Smooth muscle cell (in vitro differentiated cells): ENCODE data around the gene NSD2. TPM values are rescaled to one million over a fixed set of nuclear protein-coding genes. Genes with fewer than 3 reads are reported as not detected.

ENCODE experiments used
- DNase-seq: peaks from one replicate; lab custom pipeline; 2025; ENCODE audit not compliant: unreplicated experiment; lab: John Stamatoyannopoulos, UW
- H2AFZ ChIP-seq: fragments of 200-600 bp; sonication (generic); 2 replicates; pipeline ENCODE4 v1.6.0; 2016; ENCODE audit warnings: antibody characterized with exemption, low read depth, mild to moderate bottlenecking
- H3F3A ChIP-seq: fragments of 200-600 bp; sonication (generic); 2 replicates; pipeline ENCODE4 v1.6.0; 2017; ENCODE audit warnings: antibody characterized with exemption, low read depth
- H3K27ac ChIP-seq: fragments of 200-600 bp; sonication (generic); 2 replicates; pipeline ENCODE4 v1.5.1; 2016; ENCODE audit warnings: low read depth, mild to moderate bottlenecking
- H3K27me3 ChIP-seq: fragments of 200-600 bp; sonication (generic); 2 replicates; pipeline ENCODE4 v1.6.1; 2016; ENCODE audit warnings: low read depth, mild to moderate bottlenecking
- H3K36me3 ChIP-seq: fragments of 200-600 bp; sonication (generic); 2 replicates; pipeline ENCODE4 v1.5.1; 2016; ENCODE audit warnings: low read depth
- H3K4me1 ChIP-seq: fragments of 200-600 bp; sonication (generic); 2 replicates; pipeline ENCODE4 v1.5.1; 2016; ENCODE audit warnings: low read depth
- H3K4me2 ChIP-seq: fragments of 200-600 bp; sonication (generic); 2 replicates; pipeline ENCODE4 v1.6.0; 2016; ENCODE audit warnings: mild to moderate bottlenecking
- H3K4me3 ChIP-seq: fragments of 200-600 bp; sonication (generic); 2 replicates; pipeline ENCODE4 v1.5.1; 2016; ENCODE audit warnings: mild to moderate bottlenecking
- H3K79me2 ChIP-seq: fragments of 200-600 bp; sonication (generic); 2 replicates; pipeline ENCODE4 v1.6.0; 2016; ENCODE audit warnings: low read depth, mild to moderate bottlenecking
- H3K9ac ChIP-seq: fragments of 200-600 bp; sonication (generic); 2 replicates; pipeline ENCODE4 v1.6.0; 2016; ENCODE audit warnings: low read depth
- H3K9me3 ChIP-seq: fragments of 200-600 bp; sonication (generic); replicated peaks from 2 replicates; pipeline ENCODE4 v1.5.1; 2016; ENCODE audit warnings: low read depth
- H4K20me1 ChIP-seq: fragments of 200-600 bp; sonication (generic); 2 replicates; pipeline ENCODE4 v1.6.0; 2016; ENCODE audit warnings: low read depth
- CTCF ChIP-seq: fragments of 200-600 bp; sonication (generic); IDR thresholded peaks from 2 replicates; pipeline ENCODE4 v1.5.1; 2017; ENCODE audit warnings: borderline replicate concordance, mild to moderate bottlenecking, antibody characterized with exemption; ENCODE audit not compliant: insufficient read depth, poor library complexity, severe bottlenecking
- WGBS: methylation state at CpG from one replicate; pipeline ENCODE4 v1.1.7; 2016; ENCODE audit warnings: low lambda C conversion rate; 5-methylcytosine and 5-hydroxymethylcytosine counted together
- polyA plus RNA-seq: library from polyadenylated mRNA; unstranded; fragments of >200 nt; fragmentation: Nextera tagmentation; extraction: Ambion mirVana; gene quantifications from 2 replicates; pipeline ENCODE4 v1.2.1, GENCODE V29; 2016
- total RNA-seq: library from RNA; depleted of rRNA; stranded (reverse); fragments of >200 nt; gene quantifications from 2 replicates; pipeline ENCODE4 v1.2.3, GENCODE V29; 2014

Gene NSD2
- total and polyA plus RNA-seq, 2 experiments from 2014 or later, result 13.0 to 15.0 TPM

- Histone ChIP-seq H3K9me3 (no peaks in the 10 kb centered on the region), H4K20me1 (no peaks in the 10 kb centered on the region), H2AFZ (no peak overlapping the region), H3K79me2 (no peaks in the 10 kb centered on the region), H3K27ac (no peak overlapping the region), H3K27me3 (no peaks in the 10 kb centered on the region), H3K4me3 (no peak overlapping the region), H3K9ac (no peak overlapping the region), H3K36me3 (no peaks in the 10 kb centered on the region), H3K4me1 (no peaks in the 10 kb centered on the region), H3K4me2 (no peak overlapping the region), H3F3A (no peaks in the 10 kb centered on the region)
- TF ChIP-seq CTCF, result no peak
- DNase-seq, result no peak
- whole genome bisulfite sequencing, result 96% methylated on average over 13 of the region's 13 CpGs
These were observed 107.0 kb downstream of the NSD2 start for GRCh38 chr4:1978226-1978625.

GRCh38 chr4:1978741-1979476 is 107.7 kb downstream of the NSD2 start:
- WGBS, result 97% methylated on average over 44 of the region's 45 CpGs
- Histone ChIP-seq H2AFZ (no peak overlapping the region), H3K27ac (no peak overlapping the region), H3K9ac (no peak overlapping the region), H3K9me3 (no peaks in the 10 kb centered on the region), H3K27me3 (no peaks in the 10 kb centered on the region), H3K4me3 (no peak overlapping the region), H3K36me3 (no peaks in the 10 kb centered on the region), H3K4me2 (no peak overlapping the region), H4K20me1 (no peaks in the 10 kb centered on the region), H3K4me1 (no peaks in the 10 kb centered on the region), H3F3A (no peaks in the 10 kb centered on the region), H3K79me2 (no peaks in the 10 kb centered on the region)
- DNase-seq, result no peak
- TF ChIP-seq CTCF, result no peak

GRCh38 chr4:1979477-1980196 is 108.4 kb downstream of the NSD2 start:
- no peak for TF ChIP-seq CTCF
- 97% methylated on average over 22 of the region's 22 CpGs for WGBS
- no peak overlapping the region for H3K9ac ChIP-seq
- no peak overlapping the region for H3K4me3 ChIP-seq
- no peaks in the 10 kb centered on the region for H3F3A ChIP-seq
- H3K4me1 ChIP-seq, result no peaks in the 10 kb centered on the region
- no peaks in the 10 kb centered on the region for H3K79me2 ChIP-seq
- no peak overlapping the region for H2AFZ ChIP-seq
- DNase-seq, result no peak
- H3K27ac ChIP-seq, result no peak overlapping the region
- H3K27me3 ChIP-seq, result no peaks in the 10 kb centered on the region
- H4K20me1 ChIP-seq, result no peaks in the 10 kb centered on the region
- no peak overlapping the region for H3K4me2 ChIP-seq
- no peaks in the 10 kb centered on the region for H3K36me3 ChIP-seq
- no peaks in the 10 kb centered on the region for H3K9me3 ChIP-seq
